ENCODE measurements around the gene PTS. TPM values are rescaled to one million over a fixed set of nuclear protein-coding genes. Genes with fewer than 3 reads are reported as not detected.

Gene PTS
- total RNA-seq, 1 experiment from 2014 or later: 26.7 TPM

DNA sequence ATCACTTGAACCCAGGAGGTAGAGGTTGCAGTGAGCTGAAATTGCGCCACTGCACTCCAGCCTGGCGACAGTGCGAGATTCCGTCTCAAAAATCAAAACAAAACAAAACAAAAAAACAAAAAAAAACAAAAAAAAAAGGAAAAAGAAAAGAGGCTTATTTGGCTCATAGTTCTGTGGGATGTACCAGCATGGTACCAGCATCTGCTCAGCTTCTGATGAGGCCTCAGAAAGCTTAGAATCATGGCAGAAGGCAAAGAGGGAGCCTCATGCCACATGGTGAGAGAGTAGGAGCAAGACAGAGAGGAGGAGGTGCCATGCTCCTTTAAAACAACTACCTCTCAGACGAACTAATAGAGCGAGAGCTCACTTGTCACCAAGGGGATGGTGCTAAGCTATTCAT is 10.6 kb upstream of the PTS start (continued):
- TF ChIP-seq, protein P1, sequence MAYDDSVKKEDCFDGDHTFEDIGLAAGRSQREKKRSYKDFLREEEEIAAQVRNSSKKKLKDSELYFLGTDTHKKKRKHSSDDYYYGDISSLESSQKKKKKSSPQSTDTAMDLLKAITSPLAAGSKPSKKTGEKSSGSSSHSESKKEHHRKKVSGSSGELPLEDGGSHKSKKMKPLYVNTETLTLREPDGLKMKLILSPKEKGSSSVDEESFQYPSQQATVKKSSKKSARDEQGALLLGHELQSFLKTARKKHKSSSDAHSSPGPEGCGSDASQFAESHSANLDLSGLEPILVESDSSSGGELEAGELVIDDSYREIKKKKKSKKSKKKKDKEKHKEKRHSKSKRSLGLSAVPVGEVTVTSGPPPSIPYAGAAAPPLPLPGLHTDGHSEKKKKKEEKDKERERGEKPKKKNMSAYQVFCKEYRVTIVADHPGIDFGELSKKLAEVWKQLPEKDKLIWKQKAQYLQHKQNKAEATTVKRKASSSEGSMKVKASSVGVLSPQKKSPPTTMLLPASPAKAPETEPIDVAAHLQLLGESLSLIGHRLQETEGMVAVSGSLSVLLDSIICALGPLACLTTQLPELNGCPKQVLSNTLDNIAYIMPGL (CRISPR knock-in tag; IDR thresholded peaks at IDR 0.05): no peak

DNA sequence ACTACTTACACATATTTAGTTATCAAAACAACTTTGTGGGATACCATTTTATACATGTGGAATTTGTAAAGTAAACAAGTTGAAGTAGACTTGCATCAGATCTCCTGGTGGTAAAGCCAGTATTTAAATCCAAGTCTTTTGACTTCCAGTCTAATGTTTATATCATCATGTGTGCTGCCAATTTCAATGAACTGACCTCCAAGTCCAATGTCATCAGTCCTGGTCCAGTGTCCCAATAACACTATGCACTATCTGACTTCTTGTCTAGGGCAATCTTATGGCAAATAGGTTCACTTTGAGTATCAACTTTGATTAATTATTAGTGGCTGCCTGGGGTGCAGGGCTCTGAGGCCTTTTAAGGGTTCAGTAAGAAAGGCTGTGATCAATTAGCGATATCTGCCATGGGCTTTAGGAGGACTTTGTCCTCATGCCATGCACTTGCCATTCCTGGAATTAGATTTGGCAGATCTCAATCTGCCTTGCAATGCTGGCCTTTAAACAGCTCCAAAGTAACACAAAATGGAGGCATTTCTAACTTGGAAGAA is 9.6 kb upstream of the PTS start:
- H3K36me3 Mint-ChIP-seq: no peaks in the 10 kb centered on the region

DNA sequence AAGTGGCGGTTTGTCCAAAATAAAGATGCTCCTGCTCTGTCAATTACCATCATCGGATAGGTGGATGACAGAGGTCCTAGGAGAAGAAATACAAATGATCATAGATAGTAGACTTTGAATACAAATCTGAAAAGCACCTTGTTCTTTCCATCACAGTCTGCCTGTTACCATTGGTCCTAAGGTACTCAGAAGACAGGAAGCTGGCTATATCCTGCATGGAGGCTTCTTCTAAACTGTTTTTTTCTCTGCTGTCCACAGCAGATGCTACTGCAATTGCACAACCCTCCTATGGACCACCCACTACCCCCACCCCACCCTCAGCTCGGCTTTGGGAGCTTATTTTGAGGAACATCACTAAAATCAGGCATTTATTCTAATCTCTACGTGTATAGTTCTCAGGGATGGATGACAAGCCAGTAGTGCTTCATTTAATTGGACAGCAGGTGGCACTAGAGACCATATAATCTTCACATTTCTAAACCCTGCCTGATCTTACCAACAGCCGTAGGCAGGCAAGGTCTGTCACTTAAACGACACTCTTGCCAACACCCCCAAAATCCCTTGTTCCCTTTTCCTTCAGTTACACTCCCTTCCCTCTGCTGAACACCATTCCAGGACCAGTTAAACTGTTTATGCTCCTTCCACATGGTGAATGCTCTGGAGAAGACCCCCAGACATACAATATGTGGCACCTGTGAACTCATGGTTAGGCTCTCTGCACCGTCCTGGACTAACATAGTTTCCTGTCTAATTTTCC is 6.6 kb upstream of the PTS start:
- ATAC-seq: peak; percentile 98
- Mint-ChIP-seq H3K27me3 (ENCODE audit: low read depth) (peaks cover 34% of the 10 kb centered on the region), H3K4me3 (no peak overlapping the region), H3K9me3 (no peaks in the 10 kb centered on the region), H3K36me3 (no peaks in the 10 kb centered on the region), H3K27ac (no peak overlapping the region), H3K4me1 (no peaks in the 10 kb centered on the region)
- ChIA-PET CTCF (interaction anchor here (0.7 to 2.0 kb wide), 11 partner anchors 20 to 1070 kb away, joined by 3 to 49 read pairs (median 5); no protein-coding TSS in a partner anchor), POLR2A (interaction anchor here (0.6 kb wide), 2 partner anchors 97 to 123 kb away, joined by 3 read pairs; no protein-coding TSS in a partner anchor)
- TF ChIP-seq ZNF416 (CRISPR knock-in tag; IDR thresholded peaks at IDR 0.05): no peak
- TF ChIP-seq, protein P2, sequence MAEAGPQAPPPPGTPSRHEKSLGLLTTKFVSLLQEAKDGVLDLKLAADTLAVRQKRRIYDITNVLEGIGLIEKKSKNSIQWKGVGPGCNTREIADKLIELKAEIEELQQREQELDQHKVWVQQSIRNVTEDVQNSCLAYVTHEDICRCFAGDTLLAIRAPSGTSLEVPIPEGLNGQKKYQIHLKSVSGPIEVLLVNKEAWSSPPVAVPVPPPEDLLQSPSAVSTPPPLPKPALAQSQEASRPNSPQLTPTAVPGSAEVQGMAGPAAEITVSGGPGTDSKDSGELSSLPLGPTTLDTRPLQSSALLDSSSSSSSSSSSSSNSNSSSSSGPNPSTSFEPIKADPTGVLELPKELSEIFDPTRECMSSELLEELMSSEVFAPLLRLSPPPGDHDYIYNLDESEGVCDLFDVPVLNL (CRISPR knock-in tag; IDR thresholded peaks at IDR 0.05; ENCODE audit: borderline replicate concordance, low read depth): no peak
- TF ChIP-seq, protein P3, sequence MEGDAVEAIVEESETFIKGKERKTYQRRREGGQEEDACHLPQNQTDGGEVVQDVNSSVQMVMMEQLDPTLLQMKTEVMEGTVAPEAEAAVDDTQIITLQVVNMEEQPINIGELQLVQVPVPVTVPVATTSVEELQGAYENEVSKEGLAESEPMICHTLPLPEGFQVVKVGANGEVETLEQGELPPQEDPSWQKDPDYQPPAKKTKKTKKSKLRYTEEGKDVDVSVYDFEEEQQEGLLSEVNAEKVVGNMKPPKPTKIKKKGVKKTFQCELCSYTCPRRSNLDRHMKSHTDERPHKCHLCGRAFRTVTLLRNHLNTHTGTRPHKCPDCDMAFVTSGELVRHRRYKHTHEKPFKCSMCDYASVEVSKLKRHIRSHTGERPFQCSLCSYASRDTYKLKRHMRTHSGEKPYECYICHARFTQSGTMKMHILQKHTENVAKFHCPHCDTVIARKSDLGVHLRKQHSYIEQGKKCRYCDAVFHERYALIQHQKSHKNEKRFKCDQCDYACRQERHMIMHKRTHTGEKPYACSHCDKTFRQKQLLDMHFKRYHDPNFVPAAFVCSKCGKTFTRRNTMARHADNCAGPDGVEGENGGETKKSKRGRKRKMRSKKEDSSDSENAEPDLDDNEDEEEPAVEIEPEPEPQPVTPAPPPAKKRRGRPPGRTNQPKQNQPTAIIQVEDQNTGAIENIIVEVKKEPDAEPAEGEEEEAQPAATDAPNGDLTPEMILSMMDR (IDR thresholded peaks at IDR 0.05): peak; percentile 54; the same call in 1 of the 2 replicates
- DNase-seq (ENCODE audit: low spot score): no peak

More for the DNA sequence above, 9.6 kb upstream of the PTS start:
- Mint-ChIP-seq H3K4me1 (no peaks in the 10 kb centered on the region), H3K27ac (no peak overlapping the region), H3K4me3 (no peak overlapping the region), H3K27me3 (ENCODE audit: low read depth) (peaks cover 8% of the 10 kb centered on the region), H3K9me3 (no peaks in the 10 kb centered on the region)
- ChIA-PET CTCF (interaction anchor here (1.3 kb wide), 1 partner anchor 238 kb away, joined by 3 read pairs; no protein-coding TSS in a partner anchor), POLR2A (no interaction called here)
- ATAC-seq (no peak), DNase-seq (ENCODE audit: low spot score) (no peak)
- no peak for TF ChIP-seq ZNF416 (CRISPR knock-in tag; IDR thresholded peaks at IDR 0.05)
- TF ChIP-seq, protein P4, sequence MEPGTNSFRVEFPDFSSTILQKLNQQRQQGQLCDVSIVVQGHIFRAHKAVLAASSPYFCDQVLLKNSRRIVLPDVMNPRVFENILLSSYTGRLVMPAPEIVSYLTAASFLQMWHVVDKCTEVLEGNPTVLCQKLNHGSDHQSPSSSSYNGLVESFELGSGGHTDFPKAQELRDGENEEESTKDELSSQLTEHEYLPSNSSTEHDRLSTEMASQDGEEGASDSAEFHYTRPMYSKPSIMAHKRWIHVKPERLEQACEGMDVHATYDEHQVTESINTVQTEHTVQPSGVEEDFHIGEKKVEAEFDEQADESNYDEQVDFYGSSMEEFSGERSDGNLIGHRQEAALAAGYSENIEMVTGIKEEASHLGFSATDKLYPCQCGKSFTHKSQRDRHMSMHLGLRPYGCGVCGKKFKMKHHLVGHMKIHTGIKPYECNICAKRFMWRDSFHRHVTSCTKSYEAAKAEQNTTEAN (CRISPR knock-in tag; IDR thresholded peaks at IDR 0.05): no peak
- TF ChIP-seq MXD4 (CRISPR knock-in tag; IDR thresholded peaks at IDR 0.05; ENCODE audit: borderline replicate concordance): no peak
- TF ChIP-seq, protein P5, sequence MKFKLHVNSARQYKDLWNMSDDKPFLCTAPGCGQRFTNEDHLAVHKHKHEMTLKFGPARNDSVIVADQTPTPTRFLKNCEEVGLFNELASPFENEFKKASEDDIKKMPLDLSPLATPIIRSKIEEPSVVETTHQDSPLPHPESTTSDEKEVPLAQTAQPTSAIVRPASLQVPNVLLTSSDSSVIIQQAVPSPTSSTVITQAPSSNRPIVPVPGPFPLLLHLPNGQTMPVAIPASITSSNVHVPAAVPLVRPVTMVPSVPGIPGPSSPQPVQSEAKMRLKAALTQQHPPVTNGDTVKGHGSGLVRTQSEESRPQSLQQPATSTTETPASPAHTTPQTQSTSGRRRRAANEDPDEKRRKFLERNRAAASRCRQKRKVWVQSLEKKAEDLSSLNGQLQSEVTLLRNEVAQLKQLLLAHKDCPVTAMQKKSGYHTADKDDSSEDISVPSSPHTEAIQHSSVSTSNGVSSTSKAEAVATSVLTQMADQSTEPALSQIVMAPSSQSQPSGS (CRISPR knock-in tag; IDR thresholded peaks at IDR 0.05; ENCODE audit: borderline replicate concordance, low read depth): no peak
- TF ChIP-seq IRF2 (CRISPR knock-in tag; IDR thresholded peaks at IDR 0.05; ENCODE audit: borderline replicate concordance, low read depth): no peak
- TF ChIP-seq, protein P6, sequence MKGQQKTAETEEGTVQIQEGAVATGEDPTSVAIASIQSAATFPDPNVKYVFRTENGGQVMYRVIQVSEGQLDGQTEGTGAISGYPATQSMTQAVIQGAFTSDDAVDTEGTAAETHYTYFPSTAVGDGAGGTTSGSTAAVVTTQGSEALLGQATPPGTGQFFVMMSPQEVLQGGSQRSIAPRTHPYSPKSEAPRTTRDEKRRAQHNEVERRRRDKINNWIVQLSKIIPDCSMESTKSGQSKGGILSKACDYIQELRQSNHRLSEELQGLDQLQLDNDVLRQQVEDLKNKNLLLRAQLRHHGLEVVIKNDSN (CRISPR knock-in tag; IDR thresholded peaks at IDR 0.05): no peak
